NCI-H446 treated with DMSO at 0.1 percent for 48 hours (cell line): ENCODE data around the gene UBE2H.
"Not testable (repeated sequence)": the region's sequence is repeated elsewhere in the genome, so short reads cannot be mapped to it uniquely, and the experiment has no call there.

Experiments
- DNase-seq: peaks from one replicate; lab custom pipeline; 2025; lab: John Stamatoyannopoulos, UW

Gene UBE2H

GRCh38 chr7:129870668-129871067, 82.1 kb downstream of the UBE2H start:
- DNase-seq = no peak

- no peak for DNase-seq
Measured at GRCh38 chr7:129866251-129866650, 86.5 kb downstream of the UBE2H start.

GRCh38 chr7:129865925-129866201, 86.9 kb downstream of the UBE2H start:
- no peak for DNase-seq

GRCh38 chr7:129865093-129865924, 87.5 kb downstream of the UBE2H start:
- no peak for DNase-seq

- DNase-seq = not testable (repeated sequence)
Measured at GRCh38 chr7:129864676-129865075, 88.1 kb downstream of the UBE2H start.

- peak; percentile 8 for DNase-seq
Measured at GRCh38 chr7:129864042-129864441, 88.7 kb downstream of the UBE2H start.

GRCh38 chr7:129862682-129863081, 90.1 kb downstream of the UBE2H start:
- DNase-seq = no peak

- DNase-seq = not testable (repeated sequence)
Measured at GRCh38 chr7:129860784-129861183, 92.0 kb downstream of the UBE2H start.

- no peak for DNase-seq
Measured at GRCh38 chr7:129859183-129859582, 93.6 kb downstream of the UBE2H start.

GRCh38 chr7:129858490-129858889, 94.3 kb downstream of the UBE2H start:
- no peak for DNase-seq

GRCh38 chr7:129857313-129857712, 95.4 kb downstream of the UBE2H start:
- no peak for DNase-seq

- DNase-seq = no peak
Measured at GRCh38 chr7:129855935-129856717, 96.6 kb downstream of the UBE2H start.

GRCh38 chr7:129855234-129855673, 97.5 kb downstream of the UBE2H start:
- no peak for DNase-seq

- DNase-seq = no peak
Measured at GRCh38 chr7:129854401-129854800, 98.4 kb downstream of the UBE2H start.

GRCh38 chr7:129853661-129854268, 99.0 kb downstream of the UBE2H start:
- no peak for DNase-seq

GRCh38 chr7:129851809-129852208, 101.0 kb downstream of the UBE2H start:
- DNase-seq = no peak

- DNase-seq = no peak
Measured at GRCh38 chr7:129851174-129851573, 101.6 kb downstream of the UBE2H start.

GRCh38 chr7:129848436-129848835, 104.3 kb downstream of the UBE2H start:
- no peak for DNase-seq

- DNase-seq = no peak
Measured at GRCh38 chr7:129845972-129846327, 106.8 kb downstream of the UBE2H start.

- no peak for DNase-seq
Measured at GRCh38 chr7:129845178-129845971, 107.4 kb downstream of the UBE2H start.

- DNase-seq = no peak
Measured at GRCh38 chr7:129843978-129844840, 108.6 kb downstream of the UBE2H start.
